ENCODE results near the gene C9orf78.

GRCh38 chr9:129858167-129858962 is 23.3 kb upstream of the C9orf78 start:
- no peak for TF ChIP-seq EZH2 (IDR thresholded peaks at IDR 0.05; ENCODE audit: insufficient read depth, poor library complexity, severe bottlenecking)
- TF ChIP-seq EZH2phosphoT487 (IDR thresholded peaks at IDR 0.05; ENCODE audit: insufficient read depth, low read depth), result no peak
